Activated naive CD4-positive, alpha-beta T cell treated with anti-CD3 and anti-CD28 coated beads, Interleukin-2, amount 50 U/mL, for 72 hours (primary cell): ENCODE measurements around the gene RASSF4. TPM values are rescaled to one million over a fixed set of nuclear protein-coding genes. Genes with fewer than 3 reads are reported as not detected.

Experiments
- ATAC-seq, 2 donors: fragments of 150-1000 bp; cut with Tn5 transposase; 2 replicates each; pipeline ENCODE4 v1.10.0; 2021; ENCODE audit warnings: mild to moderate bottlenecking in 2 of 2, moderate library complexity in 2 of 2
- DNase-seq, 2 donors: peaks; one replicate each; pipeline ENCODE4 v3.0.0; 2021 to 2022; ENCODE audit warnings: low spot score in 2 of 2
- H3K27ac Mint-ChIP-seq, 2 donors: one replicate each; pipeline ENCODE4 v1.8.0; 2022; ENCODE audit warnings: mild to moderate bottlenecking in 2 of 2, mixed read lengths in 2 of 2
- H3K36me3 Mint-ChIP-seq, 2 donors: one replicate each; pipeline ENCODE4 v1.8.0; 2022; ENCODE audit warnings: mixed read lengths in 2 of 2
- H3K9me3 Mint-ChIP-seq, 2 donors: one replicate each; pipeline ENCODE4 v1.8.0; 2022; ENCODE audit warnings: mixed read lengths in 2 of 2
- total RNA-seq, 2 donors: library from RNA; stranded (reverse); gene quantifications; one replicate each; pipeline ENCODE4 v1.2.3, GENCODE V29; 2022

The RASSF4 gene
- 1 to 10 TPM; 1.5 to 4.1 TPM for total RNA-seq

GRCh38 chr10:44959247-44960087 lies at the start of gene RASSF4:
Gene RASSF4, plus strand, starts transcription at chr10:44959802. Its CDS starts 10,401 bp downstream, at chr10:44970203.
- H3K9me3 Mint-ChIP-seq: no peaks in the 10 kb centered on the region
- ATAC-seq (peak; percentile 99 to 100), DNase-seq (peak; percentile 91 to 95)
- H3K27ac Mint-ChIP-seq: peak within 1 kb of the TSS; percentile 78 to 90
- peaks cover 0 to 6% of the 10 kb centered on the region in 2 donors for H3K36me3 Mint-ChIP-seq

- Mint-ChIP-seq H3K9me3 (no peaks in the 10 kb centered on the region), H3K27ac (no peak overlapping the region), H3K36me3 (no peaks in the 10 kb centered on the region)
- DNase-seq: no peak
- no peak for ATAC-seq
These were observed 49.7 kb upstream of the RASSF4 start for GRCh38 chr10:44909910-44910309.

GRCh38 chr10:44910602-44911001 lies 49.0 kb upstream of the RASSF4 start:
- ATAC-seq: no peak
- no peaks in the 10 kb centered on the region for H3K36me3 Mint-ChIP-seq
- H3K27ac Mint-ChIP-seq: no peak overlapping the region
- H3K9me3 Mint-ChIP-seq: no peaks in the 10 kb centered on the region
- DNase-seq: no peak

- ATAC-seq (no peak), DNase-seq (no peak)
- Mint-ChIP-seq H3K9me3 (no peaks in the 10 kb centered on the region), H3K36me3 (no peaks in the 10 kb centered on the region), H3K27ac (no peak within 1 kb of the TSS)
These were observed 48.5 kb upstream of the RASSF4 start, which contains the start of gene TMEM72 for GRCh38 chr10:44911081-44911540. Gene TMEM72, plus strand, starts transcription at chr10:44911337. Its CDS starts 176 bp downstream, at chr10:44911513.

GRCh38 chr10:44911951-44912350 lies 47.7 kb upstream of the RASSF4 start:
- no peaks in the 10 kb centered on the region for H3K36me3 Mint-ChIP-seq
- DNase-seq: no peak
- no peak for ATAC-seq
- H3K9me3 Mint-ChIP-seq: no peaks in the 10 kb centered on the region
- no peak overlapping the region for H3K27ac Mint-ChIP-seq

DNA sequence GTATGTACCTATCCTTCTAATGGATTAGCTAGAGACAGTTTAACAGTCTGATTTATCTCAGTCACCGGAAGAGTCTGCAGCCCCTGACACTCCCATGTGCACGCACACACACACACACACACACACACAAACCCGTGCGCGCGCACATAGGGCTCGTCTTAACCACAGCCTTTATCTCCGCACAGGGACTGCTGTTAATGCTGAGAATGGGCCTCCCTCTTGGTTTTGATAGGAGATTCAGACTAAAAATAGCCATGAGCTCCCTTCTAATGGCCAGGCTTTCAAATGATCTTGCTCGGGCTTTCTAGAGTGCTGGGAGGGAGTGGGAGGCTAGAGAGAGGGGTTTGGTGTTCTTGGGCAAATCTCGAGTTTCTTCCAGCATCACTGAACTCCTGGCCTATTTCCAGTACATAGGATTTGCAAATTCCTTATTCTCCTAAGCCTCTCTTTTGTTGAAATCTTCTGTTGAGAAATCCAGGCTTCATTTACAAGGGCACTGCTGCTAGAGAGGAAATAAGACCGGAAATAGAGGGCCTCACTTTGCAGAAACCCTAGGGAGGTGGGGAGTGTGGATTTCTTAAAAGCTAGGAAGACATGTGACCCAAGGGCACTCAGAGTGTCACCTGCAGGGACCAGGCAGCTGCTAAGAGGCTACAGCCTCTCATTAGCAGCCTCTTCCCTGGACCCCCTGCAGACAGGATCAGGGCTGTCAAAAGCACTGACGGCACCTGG lies 46.1 kb upstream of the RASSF4 start:
- H3K9me3 Mint-ChIP-seq: no peaks in the 10 kb centered on the region
- no peak for DNase-seq
- ATAC-seq: peak in 1 of 2 donors; percentile 43
- peak overlapping the region; percentile 62 to 91 for H3K27ac Mint-ChIP-seq
- H3K36me3 Mint-ChIP-seq: no peaks in the 10 kb centered on the region

GRCh38 chr10:44914891-44915290 lies 44.7 kb upstream of the RASSF4 start:
- H3K9me3 Mint-ChIP-seq: no peaks in the 10 kb centered on the region
- H3K27ac Mint-ChIP-seq: no peak overlapping the region
- DNase-seq (no peak), ATAC-seq (no peak)
- H3K36me3 Mint-ChIP-seq: no peaks in the 10 kb centered on the region

DNA sequence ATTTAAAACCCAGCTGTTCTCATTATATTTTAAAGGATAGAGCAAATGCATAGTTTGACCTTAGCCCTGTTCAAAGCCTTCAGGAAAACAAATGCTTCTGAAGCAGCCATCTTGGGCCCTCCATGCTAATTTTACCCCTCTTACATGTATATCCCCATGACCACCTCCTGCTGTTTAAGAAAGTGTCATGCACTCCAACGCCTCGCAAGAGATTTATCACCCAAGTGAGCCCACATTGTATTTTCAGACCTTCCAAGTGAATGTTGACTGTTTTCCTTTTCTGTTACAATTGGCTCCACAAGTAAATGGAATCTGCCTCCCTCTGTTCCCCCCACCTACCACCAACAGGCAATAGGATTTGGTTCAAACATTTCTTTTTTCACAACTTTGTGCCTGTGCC lies 43.2 kb upstream of the RASSF4 start:
- H3K27ac Mint-ChIP-seq: no peak overlapping the region
- H3K36me3 Mint-ChIP-seq: no peaks in the 10 kb centered on the region
- ATAC-seq (no peak), DNase-seq (no peak)
- H3K9me3 Mint-ChIP-seq: no peaks in the 10 kb centered on the region

DNA sequence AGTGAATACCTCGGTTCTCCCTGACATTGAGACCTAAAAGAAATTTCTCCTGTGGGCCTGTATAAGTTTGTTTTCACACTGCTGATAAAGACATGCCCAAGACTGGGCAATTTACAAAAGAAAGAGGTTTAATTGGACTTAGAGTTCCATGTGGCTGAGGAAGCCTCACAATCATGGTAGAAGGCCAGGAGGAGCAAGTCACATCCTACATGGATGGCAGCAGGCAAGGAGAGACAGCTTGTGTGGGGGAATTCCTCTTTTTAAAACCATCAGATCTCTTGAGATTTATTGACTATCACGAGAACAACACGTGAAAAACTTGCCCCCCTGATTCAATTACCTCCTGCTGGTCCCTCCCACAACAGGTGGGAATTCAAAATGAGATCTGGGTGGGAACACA lies 41.8 kb upstream of the RASSF4 start:
- no peak overlapping the region for H3K27ac Mint-ChIP-seq
- DNase-seq (no peak), ATAC-seq (no peak)
- no peaks in the 10 kb centered on the region for H3K36me3 Mint-ChIP-seq
- no peaks in the 10 kb centered on the region for H3K9me3 Mint-ChIP-seq

DNA sequence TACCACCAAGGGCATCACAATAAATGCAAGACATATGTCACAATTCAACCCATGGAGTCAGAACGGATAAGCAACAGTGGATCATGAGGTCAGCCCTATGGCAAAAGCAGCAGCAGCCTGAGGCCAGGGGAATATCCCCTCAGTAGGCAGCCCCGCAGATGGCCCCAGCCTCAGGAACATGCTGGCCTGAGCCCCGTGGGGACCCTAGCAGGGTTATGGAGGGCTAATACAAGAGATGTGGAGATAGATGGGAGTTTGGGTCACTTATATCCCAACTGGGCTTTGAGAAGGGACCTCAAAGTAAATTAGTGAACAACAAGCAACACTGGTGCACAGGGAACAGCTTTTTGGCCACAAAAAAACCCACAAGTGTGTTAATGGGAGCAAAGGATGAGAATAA lies 39.4 kb upstream of the RASSF4 start:
- H3K36me3 Mint-ChIP-seq: no peaks in the 10 kb centered on the region
- H3K27ac Mint-ChIP-seq: no peak overlapping the region
- ATAC-seq: no peak
- no peaks in the 10 kb centered on the region for H3K9me3 Mint-ChIP-seq
- DNase-seq: no peak

DNA sequence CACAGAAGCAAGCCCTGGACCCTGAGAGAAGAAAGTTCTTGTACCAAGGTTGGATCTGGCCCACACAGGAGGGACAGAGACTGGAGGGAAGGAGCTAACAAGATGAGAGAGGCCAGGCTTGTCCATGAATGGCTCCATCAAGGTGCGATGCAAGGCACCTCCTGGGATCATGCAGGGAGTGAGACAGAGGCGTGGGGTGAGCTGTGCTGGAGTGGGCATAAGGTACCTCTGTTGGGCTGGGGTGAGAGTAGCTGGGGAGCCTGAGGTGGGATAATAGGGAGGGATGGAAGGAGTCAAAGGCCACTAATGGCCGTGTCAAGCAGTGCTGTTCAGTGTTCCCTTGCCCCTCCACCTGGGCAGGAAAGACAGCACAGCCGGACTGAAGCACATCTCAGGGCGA lies 38.5 kb upstream of the RASSF4 start:
- Mint-ChIP-seq H3K9me3 (no peaks in the 10 kb centered on the region), H3K36me3 (no peaks in the 10 kb centered on the region), H3K27ac (no peak overlapping the region)
- no peak for ATAC-seq
- DNase-seq: no peak

DNA sequence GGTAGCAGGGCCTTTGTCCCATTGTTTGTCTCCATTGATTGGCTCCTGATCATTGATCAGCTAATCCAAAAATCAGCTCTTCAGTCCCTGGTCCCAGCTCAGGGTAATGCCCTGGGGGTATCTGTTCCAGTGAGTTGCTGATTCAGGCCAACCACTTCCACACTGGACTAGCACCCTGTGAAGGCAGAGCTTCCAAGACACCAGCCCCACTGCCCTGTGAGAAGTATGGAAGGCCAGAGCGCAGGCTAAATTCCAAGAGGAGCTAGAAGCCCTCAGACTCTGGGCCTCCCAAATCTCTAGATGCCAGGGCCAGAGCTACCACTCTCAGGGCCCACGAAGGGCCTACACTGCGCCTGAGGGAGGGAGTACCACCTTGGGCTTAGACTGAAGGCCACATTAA lies 38.1 kb upstream of the RASSF4 start:
- DNase-seq: no peak
- Mint-ChIP-seq H3K36me3 (no peaks in the 10 kb centered on the region), H3K9me3 (no peaks in the 10 kb centered on the region), H3K27ac (no peak overlapping the region)
- ATAC-seq: no peak

GRCh38 chr10:44922021-44922420 lies 37.6 kb upstream of the RASSF4 start:
- ATAC-seq (no peak), DNase-seq (no peak)
- H3K9me3 Mint-ChIP-seq: no peaks in the 10 kb centered on the region

DNA sequence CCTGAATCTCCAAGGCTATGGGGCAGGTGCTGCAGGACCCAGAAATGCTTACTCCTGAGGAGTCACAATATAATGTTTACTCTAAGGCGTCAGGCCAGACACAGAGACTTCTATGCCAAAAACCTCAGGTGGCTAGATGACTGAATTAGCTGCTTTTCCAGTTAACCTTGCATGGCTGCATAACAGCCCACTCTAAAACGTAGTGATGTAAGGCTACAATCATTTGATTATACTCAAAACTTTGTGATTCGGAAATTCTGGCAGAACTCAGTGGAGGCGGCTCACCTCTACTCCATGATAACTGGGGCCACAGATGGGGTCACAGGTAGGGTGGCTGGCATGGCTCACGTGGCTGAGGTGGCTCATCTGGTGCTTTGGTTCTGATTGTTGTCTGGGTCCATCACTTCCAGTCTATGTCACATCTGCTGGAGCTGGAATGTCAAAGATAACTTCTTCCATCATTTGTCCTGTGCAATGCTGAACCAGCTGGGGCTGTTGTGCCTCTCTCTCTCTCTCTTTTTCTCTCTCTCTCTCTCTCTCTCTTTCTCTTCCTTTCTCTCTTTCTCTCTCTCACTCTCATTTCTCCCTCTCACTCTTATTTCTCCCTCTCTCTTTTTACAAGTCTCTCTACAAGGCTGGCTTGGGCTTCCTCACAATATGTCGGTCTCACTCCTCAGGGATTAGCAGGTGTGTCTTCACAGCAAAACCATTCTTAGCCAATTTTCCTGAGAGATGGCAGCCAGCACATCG lies 36.6 kb upstream of the RASSF4 start:
- no peak overlapping the region for H3K27ac Mint-ChIP-seq
- ATAC-seq: no peak
- DNase-seq: no peak
- no peaks in the 10 kb centered on the region for H3K9me3 Mint-ChIP-seq
- no peaks in the 10 kb centered on the region for H3K36me3 Mint-ChIP-seq

More at GRCh38 chr10:44922021-44922420, 37.6 kb upstream of the RASSF4 start:
- H3K27ac Mint-ChIP-seq: no peak overlapping the region
- no peaks in the 10 kb centered on the region for H3K36me3 Mint-ChIP-seq

- no peaks in the 10 kb centered on the region for H3K36me3 Mint-ChIP-seq
- H3K9me3 Mint-ChIP-seq: no peaks in the 10 kb centered on the region
- no peak for DNase-seq
- no peak for ATAC-seq
- H3K27ac Mint-ChIP-seq: no peak overlapping the region
These were observed 36.0 kb upstream of the RASSF4 start for GRCh38 chr10:44923611-44924010.

DNA sequence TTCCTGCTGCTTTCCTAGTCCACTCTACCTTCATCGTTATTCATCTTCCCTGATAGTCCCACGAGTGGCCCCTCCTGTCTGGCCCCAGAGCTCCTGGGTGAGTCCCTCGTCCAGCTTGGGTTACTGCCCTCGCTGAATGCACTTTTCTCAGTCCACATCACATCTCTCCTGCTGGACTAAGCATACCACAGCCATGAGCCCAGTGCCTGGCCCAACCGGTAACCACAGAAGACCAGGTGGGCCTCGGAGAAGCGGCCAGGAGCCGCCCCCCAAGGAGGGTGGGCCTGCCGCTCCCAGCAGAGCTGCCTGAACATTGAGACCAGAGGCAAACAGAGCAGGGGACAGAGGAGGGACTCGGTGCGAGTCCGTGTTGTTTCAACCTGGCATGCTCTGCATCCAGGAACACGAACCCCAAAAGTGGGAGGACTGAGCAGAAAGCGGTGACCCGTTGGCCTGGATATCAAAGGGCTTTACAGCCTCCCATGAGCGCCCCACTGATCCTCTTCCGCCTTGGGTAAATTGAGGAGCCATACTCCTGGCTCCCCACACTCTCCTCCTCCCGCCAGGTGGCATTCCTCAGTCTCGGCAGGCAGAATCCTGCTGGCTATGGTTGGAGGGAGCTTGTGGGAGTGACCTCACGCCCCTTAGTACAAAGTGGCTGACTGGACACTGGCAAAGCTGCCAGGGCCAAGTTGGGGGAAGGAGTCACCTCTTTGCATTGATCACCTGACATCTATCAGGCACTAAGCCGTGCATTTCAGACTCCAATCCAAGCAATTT lies 35.2 kb upstream of the RASSF4 start:
- Mint-ChIP-seq H3K9me3 (no peaks in the 10 kb centered on the region), H3K36me3 (no peaks in the 10 kb centered on the region), H3K27ac (no peak overlapping the region)
- ATAC-seq (no peak), DNase-seq (no peak)
